HCT116 (cell line): ENCODE measurements around the gene CENPH. TPM values are rescaled to one million over a fixed set of nuclear protein-coding genes. Genes with fewer than 3 reads are reported as not detected.

ENCODE experiments used
- ATAC-seq: fragments of 200-7000 bp; cut with Tn5 transposase; 2 replicates; pipeline ENCODE4 v1.9.1; 2020; ENCODE audit warnings: mild to moderate bottlenecking, moderate library complexity
- BruUV-seq: library from RNA; stranded (reverse); fragments of 400-500 nt; replicated peaks from 2 replicates; lab custom pipeline; 2021; lab: Mats Ljungman, UMichigan
- CTCF ChIA-PET: fragments of 300-600 bp; sonication (Branson Sonifier 250); formaldehyde crosslinking; loops from one replicate; lab custom pipeline; 2021; ENCODE audit warnings: antibody characterized with exemption; lab: Charles Lee
- POLR2A ChIA-PET: fragments of 300-600, 350-600 bp; sonication (Branson Sonifier 250); formaldehyde crosslinking; loops from one replicate; lab custom pipeline; 2021; ENCODE audit warnings: antibody characterized with exemption; lab: Charles Lee
- RAD21 ChIA-PET, 2 experiments: fragments of 300-600 bp; sonication (Branson Sonifier 250); formaldehyde crosslinking; loops; one replicate each; lab custom pipeline; 2023; ENCODE audit warnings: low total read pairs in 2 of 2; ENCODE audit not compliant: uncharacterized antibody in 2 of 2, unreplicated experiment in 2 of 2, low non-redundant PET in 1 of 2; lab: Charles Lee
- DNase-seq: peaks from one replicate; pipeline ENCODE4 v3.0.0-alpha.2; 2010; ENCODE audit warnings: low read depth, low spot score
- H2AFZ ChIP-seq: fragments of 200-600 bp; shearing (Covaris generic), sonication (generic); 2 replicates; pipeline ENCODE4 v1.6.1; 2017; ENCODE audit warnings: low read depth, mixed run types, mixed read lengths, antibody characterized with exemption, low read length; ENCODE audit not compliant: poor library complexity, severe bottlenecking
- H3K27ac ChIP-seq: 2 replicates; pipeline ENCODE4 v1.5.1; 2012; ENCODE audit warnings: low read depth, low read length
- H3K27me3 ChIP-seq: fragments of 200-600 bp; sonication (generic); 2 replicates; pipeline ENCODE4 v1.6.1; 2016; ENCODE audit warnings: mixed run types, low read length, mixed read lengths; ENCODE audit not compliant: insufficient read depth
- H3K36me3 ChIP-seq, 2 experiments: fragments of 200-500 bp in 1 of 2; fragments of 200-600 bp in 1 of 2; sonication (Bioruptor generic) in 1 of 2; sonication (generic) in 1 of 2; 2 replicates each; pipeline versions ENCODE4 v1.5.1 to v1.6.1; 2014 to 2016; ENCODE audit warnings: low read length in 2 of 2, inconsistent platforms in 1 of 2, mixed read lengths in 1 of 2, mixed run types in 1 of 2; ENCODE audit not compliant: insufficient read depth in 2 of 2, control insufficient read depth in 1 of 2
- H3K4me1 ChIP-seq, 2 experiments: fragments of 200-600 bp in 1 of 2; sonication (generic) in 1 of 2; 2 replicates each; pipeline versions ENCODE4 v1.5.1 to v1.6.1; 2012 to 2017; ENCODE audit warnings: low read length in 2 of 2, inconsistent platforms in 1 of 2, mild to moderate bottlenecking in 1 of 2, mixed read lengths in 1 of 2, mixed run types in 1 of 2, moderate library complexity in 1 of 2; ENCODE audit not compliant: insufficient read depth in 2 of 2, control insufficient read depth in 1 of 2
- H3K4me2 ChIP-seq: fragments of 200-600 bp; sonication (generic); 2 replicates; pipeline ENCODE4 v1.6.1; 2017; ENCODE audit warnings: mixed run types, low read length, mixed read lengths
- H3K4me3 ChIP-seq, 2 experiments: fragments of 200-600 bp in 1 of 2; sonication (generic) in 1 of 2; replicated peaks in 1 of 2; 2 replicates each; pipeline ENCODE4 v1.5.1; 2011 to 2016; ENCODE audit warnings: low read length in 2 of 2, control low read depth in 1 of 2, low read depth in 1 of 2, mild to moderate bottlenecking in 1 of 2, mixed read lengths in 1 of 2, mixed run types in 1 of 2
- H3K79me2 ChIP-seq: fragments of 200-600 bp; sonication (generic); 2 replicates; pipeline ENCODE4 v1.6.1; 2017; ENCODE audit warnings: mild to moderate bottlenecking, mixed run types, low read length, moderate library complexity, mixed read lengths; ENCODE audit not compliant: insufficient read depth
- H3K9ac ChIP-seq: fragments of 200-600 bp; sonication (generic); 2 replicates; pipeline ENCODE4 v1.6.1; 2016; ENCODE audit warnings: low read length, mixed read lengths
- H3K9me2 ChIP-seq: fragments of 200-600 bp; sonication (generic), shearing (Covaris generic); 2 replicates; pipeline ENCODE4 v1.6.1; 2017; ENCODE audit warnings: mixed run types, mild to moderate bottlenecking, moderate library complexity; ENCODE audit not compliant: insufficient read depth
- H3K9me3 ChIP-seq, 2 experiments: fragments of 200-500 bp in 1 of 2; fragments of 200-600 bp in 1 of 2; sonication (Bioruptor generic) in 1 of 2; sonication (generic) in 1 of 2; 2 replicates each; pipeline ENCODE4 v1.6.1; 2014 to 2017; ENCODE audit warnings: low read length in 2 of 2, mixed read lengths in 2 of 2, inconsistent platforms in 1 of 2, low read depth in 1 of 2, mild to moderate bottlenecking in 1 of 2, mixed run types in 1 of 2, moderate library complexity in 1 of 2; ENCODE audit not compliant: control insufficient read depth in 1 of 2, insufficient read depth in 1 of 2
- H4K20me1 ChIP-seq: fragments of 200-600 bp; sonication (generic), shearing (Covaris generic); 2 replicates; pipeline ENCODE4 v1.6.1; 2017; ENCODE audit warnings: mixed run types, mild to moderate bottlenecking, moderate library complexity; ENCODE audit not compliant: insufficient read depth
- EGR1 ChIP-seq: IDR thresholded peaks from 2 replicates; pipeline ENCODE4 v1.6.1; 2012; ENCODE audit warnings: low read depth
- EZH2phosphoT487 ChIP-seq: fragments of 200-600 bp; IDR thresholded peaks from 2 replicates; pipeline ENCODE4 v1.6.1; 2018; ENCODE audit warnings: antibody characterized with exemption, borderline replicate concordance
- FOSL1 ChIP-seq: IDR thresholded peaks from 2 replicates; pipeline ENCODE4 v1.6.1; 2012; ENCODE audit warnings: low read depth
- POLR2A ChIP-seq: IDR thresholded peaks from 2 replicates; pipeline ENCODE4 v1.7.0; 2011; ENCODE audit warnings: borderline replicate concordance; ENCODE audit not compliant: insufficient read depth, insufficient read length; ENCODE audit errors: extremely low read depth
- POLR2AphosphoS5 ChIP-seq: IDR thresholded peaks from 2 replicates; pipeline ENCODE4 v1.6.1; 2011; ENCODE audit warnings: mild to moderate bottlenecking, low read depth, low read length, moderate library complexity
- RAD21 ChIP-seq: IDR thresholded peaks from 2 replicates; pipeline ENCODE4 v1.6.1; 2012; ENCODE audit warnings: low read depth, mild to moderate bottlenecking
- SIN3A ChIP-seq: IDR thresholded peaks from 2 replicates; pipeline ENCODE4 v1.6.1; 2012; ENCODE audit warnings: low read depth
- SRF ChIP-seq: IDR thresholded peaks from 2 replicates; pipeline ENCODE4 v1.6.1; 2012; ENCODE audit warnings: low read depth
- TCF7L2 ChIP-seq: IDR thresholded peaks from 2 replicates; pipeline ENCODE4 v1.7.0; 2011; ENCODE audit warnings: borderline replicate concordance, inconsistent platforms; ENCODE audit not compliant: insufficient read depth, insufficient read length; ENCODE audit errors: extremely low read depth
- ZFX ChIP-seq: fragments of 450-650 bp; IDR thresholded peaks from 2 replicates; pipeline ENCODE4 v1.6.1; 2017
- intact Hi-C: fragments of 100-400 bp; cut with micrococcal nuclease; formaldehyde crosslinking; loops from 2 replicates; pipeline ENCODE4 v1.10.0; 2022
- total RNA-seq: library from RNA; stranded (reverse); gene quantifications from one replicate; pipeline ENCODE4 v1.2.1, GENCODE V29; 2021; ENCODE audit not compliant: unreplicated experiment
- TF ChIP-seq, protein P1 (sequence below): IDR thresholded peaks from 2 replicates; pipeline ENCODE4 v1.6.1; 2012
- TF ChIP-seq, protein P2 (sequence below), 3 experiments: fragments of 200-600 bp in 1 of 3; sonication (generic) in 1 of 3; IDR thresholded peaks in 2 of 3; conservative IDR thresholded peaks in 1 of 3; 2 replicates each; pipeline ENCODE4 v1.5.1; 2012 to 2017; ENCODE audit warnings: low read depth in 2 of 3, low read length in 2 of 3, antibody characterized with exemption in 1 of 3, borderline replicate concordance in 1 of 3, control low read depth in 1 of 3, mild to moderate bottlenecking in 1 of 3, mixed read lengths in 1 of 3, mixed run types in 1 of 3, moderate library complexity in 1 of 3; ENCODE audit not compliant: insufficient read depth in 1 of 3

Gene CENPH
- total RNA-seq, 1 experiment from 2014 or later, result 23.4 TPM

- CTCF ChIA-PET, result no interaction called here
These were observed 24.3 kb downstream of the CENPH start for GRCh38 chr5:69213513-69214215.

More at GRCh38 chr5:69213513-69214215, 24.3 kb downstream of the CENPH start:
- no TSS peak for BruUV-seq
- Histone ChIP-seq H3K79me2 (peaks cover 7% of the 10 kb centered on the region), H2AFZ (no peak overlapping the region), H3K4me2 (no peak overlapping the region), H4K20me1 (no peaks in the 10 kb centered on the region), H3K9ac (no peak overlapping the region), H3K27me3 (no peaks in the 10 kb centered on the region), H3K4me3 (no peak overlapping the region), H3K36me3 (peaks cover 0 to 9% of the 10 kb centered on the region in 2 experiments; a peak in 2 of 4 replicates), H3K9me2 (no peaks in the 10 kb centered on the region), H3K27ac (no peak overlapping the region), H3K4me1 (peaks cover 3 to 16% of the 10 kb centered on the region in 2 experiments; a peak in 3 of 4 replicates), H3K9me3 (no peaks in the 10 kb centered on the region)
- ATAC-seq (no peak), DNase-seq (no peak)
- RAD21 ChIA-PET, result no interaction called here
- POLR2A ChIA-PET, result no interaction called here
- TF ChIP-seq RAD21, result no peak
- TF ChIP-seq ZFX, result no peak
- no peak for TF ChIP-seq SIN3A
- TF ChIP-seq, protein P1, sequence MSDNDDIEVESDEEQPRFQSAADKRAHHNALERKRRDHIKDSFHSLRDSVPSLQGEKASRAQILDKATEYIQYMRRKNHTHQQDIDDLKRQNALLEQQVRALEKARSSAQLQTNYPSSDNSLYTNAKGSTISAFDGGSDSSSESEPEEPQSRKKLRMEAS, result no peak
- no peak for TF ChIP-seq POLR2A
- no peak for TF ChIP-seq SRF
- TF ChIP-seq EGR1, result no peak
- TF ChIP-seq FOSL1, result no peak
- TF ChIP-seq POLR2AphosphoS5, result no peak
- no peak for TF ChIP-seq EZH2phosphoT487
- TF ChIP-seq TCF7L2, result no peak
- TF ChIP-seq, protein P2, sequence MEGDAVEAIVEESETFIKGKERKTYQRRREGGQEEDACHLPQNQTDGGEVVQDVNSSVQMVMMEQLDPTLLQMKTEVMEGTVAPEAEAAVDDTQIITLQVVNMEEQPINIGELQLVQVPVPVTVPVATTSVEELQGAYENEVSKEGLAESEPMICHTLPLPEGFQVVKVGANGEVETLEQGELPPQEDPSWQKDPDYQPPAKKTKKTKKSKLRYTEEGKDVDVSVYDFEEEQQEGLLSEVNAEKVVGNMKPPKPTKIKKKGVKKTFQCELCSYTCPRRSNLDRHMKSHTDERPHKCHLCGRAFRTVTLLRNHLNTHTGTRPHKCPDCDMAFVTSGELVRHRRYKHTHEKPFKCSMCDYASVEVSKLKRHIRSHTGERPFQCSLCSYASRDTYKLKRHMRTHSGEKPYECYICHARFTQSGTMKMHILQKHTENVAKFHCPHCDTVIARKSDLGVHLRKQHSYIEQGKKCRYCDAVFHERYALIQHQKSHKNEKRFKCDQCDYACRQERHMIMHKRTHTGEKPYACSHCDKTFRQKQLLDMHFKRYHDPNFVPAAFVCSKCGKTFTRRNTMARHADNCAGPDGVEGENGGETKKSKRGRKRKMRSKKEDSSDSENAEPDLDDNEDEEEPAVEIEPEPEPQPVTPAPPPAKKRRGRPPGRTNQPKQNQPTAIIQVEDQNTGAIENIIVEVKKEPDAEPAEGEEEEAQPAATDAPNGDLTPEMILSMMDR (IDR thresholded peaks at IDR 0.05 in 2 of 3, conservative IDR thresholded peaks at IDR 0.05 in 1 of 3; ENCODE audit: borderline replicate concordance in 1 of 3, insufficient read depth in 1 of 3, low read depth in 2 of 3, low read length in 2 of 3), result no peak
- intact Hi-C loops, result loop anchor here (10.0 kb wide), 1 partner anchor 119 kb away; the partner anchor contains the start of gene SLC30A5
